DND-41 (cell line): ENCODE data around the gene KCNN3.

ENCODE experiments used
- EZH2 ChIP-seq: IDR thresholded peaks from 3 replicates; pipeline ENCODE4 v1.6.1; 2012; ENCODE audit warnings: borderline replicate concordance, low read depth, mild to moderate bottlenecking, moderate library complexity, low read length, inconsistent platforms; ENCODE audit not compliant: severe bottlenecking
- TF ChIP-seq, protein P1 (sequence below): IDR thresholded peaks from 2 replicates; pipeline ENCODE4 v1.5.1; 2012; ENCODE audit warnings: borderline replicate concordance, low read length, moderate library complexity, mild to moderate bottlenecking; ENCODE audit not compliant: poor library complexity, severe bottlenecking; ENCODE audit errors: extremely low read depth

DNA sequence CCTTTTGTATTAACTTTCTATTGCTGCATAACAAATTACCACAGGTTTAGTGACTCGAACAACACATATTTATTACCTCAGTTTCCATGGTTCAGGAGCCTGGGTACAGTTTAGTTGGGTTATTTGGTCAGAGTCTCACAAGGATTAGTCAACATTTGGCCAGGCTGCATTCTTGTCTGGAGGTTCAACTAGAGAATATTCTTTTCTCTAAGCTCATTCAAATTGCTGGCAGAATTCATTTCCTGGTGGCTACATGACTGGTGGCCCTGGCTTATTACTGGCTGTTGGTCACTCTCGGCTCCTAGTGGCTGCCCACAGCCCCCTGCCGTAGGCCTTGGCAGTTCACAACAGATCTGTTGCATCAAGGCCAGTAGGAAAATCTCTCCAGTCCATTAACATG, 181.0 kb downstream of the KCNN3 start:
- TF ChIP-seq, protein P1, sequence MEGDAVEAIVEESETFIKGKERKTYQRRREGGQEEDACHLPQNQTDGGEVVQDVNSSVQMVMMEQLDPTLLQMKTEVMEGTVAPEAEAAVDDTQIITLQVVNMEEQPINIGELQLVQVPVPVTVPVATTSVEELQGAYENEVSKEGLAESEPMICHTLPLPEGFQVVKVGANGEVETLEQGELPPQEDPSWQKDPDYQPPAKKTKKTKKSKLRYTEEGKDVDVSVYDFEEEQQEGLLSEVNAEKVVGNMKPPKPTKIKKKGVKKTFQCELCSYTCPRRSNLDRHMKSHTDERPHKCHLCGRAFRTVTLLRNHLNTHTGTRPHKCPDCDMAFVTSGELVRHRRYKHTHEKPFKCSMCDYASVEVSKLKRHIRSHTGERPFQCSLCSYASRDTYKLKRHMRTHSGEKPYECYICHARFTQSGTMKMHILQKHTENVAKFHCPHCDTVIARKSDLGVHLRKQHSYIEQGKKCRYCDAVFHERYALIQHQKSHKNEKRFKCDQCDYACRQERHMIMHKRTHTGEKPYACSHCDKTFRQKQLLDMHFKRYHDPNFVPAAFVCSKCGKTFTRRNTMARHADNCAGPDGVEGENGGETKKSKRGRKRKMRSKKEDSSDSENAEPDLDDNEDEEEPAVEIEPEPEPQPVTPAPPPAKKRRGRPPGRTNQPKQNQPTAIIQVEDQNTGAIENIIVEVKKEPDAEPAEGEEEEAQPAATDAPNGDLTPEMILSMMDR: no peak
- no peak for TF ChIP-seq EZH2
